Urinary bladder (tissue), 4 donors: ENCODE results near the gene SH2B2. TPM values are rescaled to one million over a fixed set of nuclear protein-coding genes. Genes with fewer than 3 reads are reported as not detected.

Source experiments
- DNase-seq: peaks from one replicate; pipeline ENCODE4 v3.0.0-alpha.2; 2015; ENCODE audit errors: extremely low spot score
- H3K27ac ChIP-seq: one replicate; pipeline ENCODE4 v1.5.1; 2013; ENCODE audit warnings: low read depth, mild to moderate bottlenecking, moderate library complexity
- H3K36me3 ChIP-seq: one replicate; pipeline ENCODE4 v1.6.1; 2013; ENCODE audit warnings: mild to moderate bottlenecking, moderate library complexity; ENCODE audit not compliant: insufficient read depth
- H3K4me1 ChIP-seq: one replicate; pipeline ENCODE4 v1.6.1; 2013; ENCODE audit warnings: mild to moderate bottlenecking, moderate library complexity; ENCODE audit not compliant: insufficient read depth
- H3K4me3 ChIP-seq: one replicate; pipeline ENCODE4 v1.5.1; 2013; ENCODE audit warnings: low read depth, low read length
- WGBS: extraction: QIAGEN DNeasy Blood & Tissue Kit; methylation state at CpG from one replicate; pipeline ENCODE4 v1.1.7; 2013; 5-methylcytosine and 5-hydroxymethylcytosine counted together
- polyA plus RNA-seq: library from polyadenylated mRNA; stranded (reverse); fragments of 200-250 nt; gene quantifications from one replicate; pipeline ENCODE4 v1.2.3, GENCODE V29; 2013
- total RNA-seq: library from RNA; depleted of rRNA; stranded (reverse); fragments of >200 nt; gene quantifications from one replicate; pipeline ENCODE4 v1.2.3, GENCODE V29; 2014
- donor health status: healthy with polysubstance abuse.
- donor health status: healthy.

The SH2B2 gene
- total and polyA plus RNA-seq, 2 donors = 1.8 to 5.3 TPM

DNA sequence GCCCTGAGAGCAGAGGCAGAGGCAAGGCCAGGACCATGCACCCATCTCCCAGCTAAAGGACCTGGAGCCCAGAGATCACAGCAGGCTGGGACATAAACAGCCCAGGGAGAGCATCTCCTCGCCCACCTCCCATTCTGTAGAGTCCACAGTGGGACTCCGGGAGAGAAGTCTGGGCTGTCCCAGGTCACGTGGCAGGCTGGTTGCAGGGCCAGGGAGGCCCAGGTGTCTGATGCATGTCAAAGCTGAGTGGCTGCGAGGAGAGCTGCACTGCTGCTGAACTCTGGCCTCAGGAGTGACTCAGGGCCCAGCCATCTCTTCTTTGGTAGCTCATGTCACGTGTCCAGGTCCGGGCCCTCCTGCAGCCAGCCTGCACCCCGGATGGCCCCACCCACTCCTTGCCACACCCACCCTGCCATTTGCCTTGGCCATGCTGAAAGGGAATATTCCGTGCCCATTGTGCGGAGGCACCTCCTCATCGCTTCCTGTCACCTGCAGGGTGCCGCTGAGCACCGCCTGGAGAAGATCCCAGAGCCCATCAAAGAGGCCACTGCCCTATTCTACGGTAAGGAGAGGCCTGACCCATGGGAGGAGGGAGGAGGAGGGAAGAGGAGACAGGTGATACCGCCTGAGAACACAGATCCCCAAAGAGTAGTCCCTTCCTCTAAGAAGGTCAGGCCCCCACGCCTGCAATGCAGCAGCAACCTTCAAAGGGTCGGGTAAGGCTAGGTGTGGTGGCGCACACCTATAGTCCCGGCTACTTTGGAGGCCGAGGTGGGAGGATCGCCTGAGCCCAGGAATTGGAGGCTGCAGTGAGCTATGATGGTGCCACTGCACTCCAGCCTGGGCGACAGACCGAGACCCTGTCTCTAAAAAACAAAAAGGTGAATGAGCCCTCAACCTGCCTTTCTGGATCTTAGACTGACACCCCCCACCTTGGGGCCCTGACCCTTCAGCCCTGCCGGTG, 12.6 kb upstream of the SH2B2 start:
- no peak overlapping the region for H3K27ac ChIP-seq
- DNase-seq = no peak
- no peak overlapping the region for H3K4me3 ChIP-seq
- no peaks in the 10 kb centered on the region for H3K36me3 ChIP-seq
- no peaks in the 10 kb centered on the region for H3K4me1 ChIP-seq
- WGBS = 81% methylated on average over 23 of the region's 23 CpGs

DNA sequence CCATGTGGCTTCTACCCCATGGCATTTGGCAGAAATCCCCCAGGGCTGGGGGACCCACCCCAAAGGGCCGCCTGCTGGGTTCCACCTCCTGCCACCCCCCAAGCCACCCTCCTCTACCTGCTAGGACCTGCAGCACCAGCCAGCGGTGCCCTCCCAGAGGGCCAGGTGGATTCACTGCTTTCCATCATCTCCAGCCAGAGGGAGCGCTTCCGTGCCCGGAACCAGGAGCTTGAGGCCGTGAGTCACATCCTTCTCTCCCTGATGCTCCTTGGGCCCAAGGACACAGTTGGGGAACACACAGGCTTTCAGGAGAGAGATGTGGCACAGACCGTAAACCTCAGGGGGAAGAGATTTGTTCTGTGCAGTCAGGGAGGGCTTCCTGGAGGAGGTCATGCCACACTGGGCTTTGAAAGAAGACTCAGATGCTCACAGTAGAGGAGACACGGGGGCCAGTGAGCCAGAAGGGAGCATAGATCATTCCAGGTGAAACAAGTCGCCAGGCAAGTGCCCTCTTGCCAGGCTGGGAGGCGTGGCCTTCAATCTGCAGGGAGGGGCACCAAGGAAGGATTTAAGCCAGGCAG, 11.5 kb upstream of the SH2B2 start:
- no peak overlapping the region for H3K27ac ChIP-seq
- no peak for DNase-seq
- no peaks in the 10 kb centered on the region for H3K36me3 ChIP-seq
- H3K4me1 ChIP-seq = no peaks in the 10 kb centered on the region
- H3K4me3 ChIP-seq = no peak overlapping the region
- WGBS = 90% methylated on average over 10 of the region's 10 CpGs

DNA sequence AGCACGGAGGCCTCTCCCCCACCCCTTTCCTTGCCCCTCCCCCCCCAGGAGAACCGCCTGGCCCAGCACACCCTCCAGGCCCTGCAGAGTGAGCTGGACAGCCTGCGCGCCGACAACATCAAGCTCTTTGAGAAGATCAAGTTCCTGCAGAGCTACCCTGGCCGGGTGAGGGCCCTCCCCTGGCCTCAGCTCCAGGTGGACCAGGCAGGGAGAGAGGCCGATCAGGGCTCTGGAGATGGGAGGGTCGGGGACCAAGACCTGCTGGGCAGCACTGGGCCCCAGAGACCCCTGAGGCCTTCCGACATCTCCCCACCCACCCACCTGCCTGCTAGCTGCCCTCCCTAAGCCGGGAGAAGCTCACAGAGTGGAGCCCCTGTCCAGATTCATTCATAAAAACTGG, 8.8 kb upstream of the SH2B2 start:
- Histone ChIP-seq H3K36me3 (no peaks in the 10 kb centered on the region), H3K27ac (no peak overlapping the region), H3K4me3 (no peak overlapping the region), H3K4me1 (no peaks in the 10 kb centered on the region)
- no peak for DNase-seq
- 81% methylated on average over 10 of the region's 10 CpGs for WGBS

DNA sequence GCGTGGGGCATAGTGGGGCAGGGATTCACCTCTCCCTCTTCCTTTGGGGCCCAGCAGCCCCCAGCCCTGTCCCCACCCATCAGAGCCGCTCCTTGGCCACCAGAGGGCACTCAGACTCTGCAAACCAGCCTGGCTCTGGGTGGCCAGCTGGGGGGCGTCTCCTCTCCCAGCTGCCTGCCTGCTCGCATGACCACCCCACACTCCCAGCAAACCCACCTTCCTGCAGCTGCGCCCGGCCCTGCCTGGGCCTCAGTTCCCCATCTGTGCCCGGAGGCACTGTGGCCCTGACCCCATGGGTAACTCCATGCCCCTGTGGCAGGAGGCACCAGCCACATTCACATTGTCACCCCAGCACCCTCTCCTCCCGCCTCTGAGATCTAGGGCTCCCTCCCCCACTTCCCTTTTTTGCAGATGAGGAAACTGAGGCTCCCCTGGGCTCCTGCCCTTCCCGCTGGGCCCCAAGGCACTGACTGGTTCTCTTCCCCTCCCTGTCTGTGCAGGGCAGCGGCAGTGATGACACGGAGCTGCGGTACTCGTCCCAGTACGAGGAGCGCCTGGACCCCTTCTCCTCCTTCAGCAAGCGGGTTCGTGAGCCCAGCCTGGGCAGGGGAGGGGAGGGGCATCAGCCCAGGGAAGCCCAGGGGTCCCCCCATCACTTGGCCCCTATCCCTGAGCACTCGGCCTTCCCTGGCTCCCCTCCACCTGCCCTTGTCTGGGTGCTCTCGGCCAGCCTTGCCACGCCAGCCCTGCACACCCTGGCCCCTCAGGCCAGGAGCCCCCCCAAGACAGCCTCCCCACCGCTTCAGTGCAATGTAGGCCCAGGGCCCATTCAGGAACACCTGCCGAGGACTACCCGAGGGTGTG, 6.9 kb upstream of the SH2B2 start:
- no peak for DNase-seq
- Histone ChIP-seq H3K4me1 (no peaks in the 10 kb centered on the region), H3K4me3 (no peak overlapping the region), H3K36me3 (no peaks in the 10 kb centered on the region), H3K27ac (no peak overlapping the region)
- WGBS = 54% methylated on average over 23 of the region's 23 CpGs

DNA sequence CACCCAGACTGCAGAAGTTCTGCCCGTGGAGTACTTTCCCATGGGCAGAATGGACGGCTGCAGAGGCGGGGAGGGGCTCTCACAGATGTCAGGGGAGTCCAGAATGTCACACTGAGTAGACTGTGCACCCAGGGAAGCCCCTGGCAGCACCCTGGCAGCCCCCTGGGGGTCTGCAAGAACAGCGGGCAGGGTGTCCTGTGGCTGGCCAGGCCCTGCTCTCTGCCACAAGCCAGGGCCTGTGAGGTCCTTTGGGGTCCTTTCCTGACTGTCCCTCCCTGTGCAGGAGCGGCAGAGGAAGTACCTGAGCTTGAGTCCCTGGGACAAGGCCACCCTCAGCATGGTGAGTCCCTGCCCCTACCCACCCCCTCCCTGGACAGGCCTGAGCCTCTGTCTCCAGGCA, 6.1 kb upstream of the SH2B2 start:
- DNase-seq = no peak
- WGBS = 87% methylated on average over 5 of the region's 5 CpGs
- Histone ChIP-seq H3K36me3 (no peaks in the 10 kb centered on the region), H3K4me1 (no peaks in the 10 kb centered on the region), H3K27ac (no peak overlapping the region), H3K4me3 (no peak overlapping the region)

DNA sequence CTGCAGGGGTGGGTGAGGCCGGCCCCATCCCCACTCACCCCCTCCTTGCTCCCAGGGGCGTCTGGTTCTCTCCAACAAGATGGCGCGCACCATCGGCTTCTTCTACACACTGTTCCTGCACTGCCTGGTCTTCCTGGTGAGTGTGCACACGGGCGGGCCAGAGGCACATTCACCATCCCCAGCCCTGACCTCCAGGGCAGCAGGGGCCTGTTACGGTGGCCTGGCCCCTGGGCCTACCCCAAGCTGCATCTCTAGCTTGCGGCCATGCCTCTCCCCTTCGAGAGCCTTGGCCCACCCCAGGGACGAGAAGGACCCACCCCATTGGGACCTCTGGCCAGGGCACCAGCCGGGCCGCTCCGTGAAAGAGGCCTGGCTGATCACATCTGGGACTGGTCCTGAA, 4.9 kb upstream of the SH2B2 start:
- WGBS = 88% methylated on average over 14 of the region's 14 CpGs
- Histone ChIP-seq H3K27ac (no peak overlapping the region), H3K36me3 (no peaks in the 10 kb centered on the region), H3K4me3 (no peak overlapping the region), H3K4me1 (no peaks in the 10 kb centered on the region)
- no peak for DNase-seq

DNA sequence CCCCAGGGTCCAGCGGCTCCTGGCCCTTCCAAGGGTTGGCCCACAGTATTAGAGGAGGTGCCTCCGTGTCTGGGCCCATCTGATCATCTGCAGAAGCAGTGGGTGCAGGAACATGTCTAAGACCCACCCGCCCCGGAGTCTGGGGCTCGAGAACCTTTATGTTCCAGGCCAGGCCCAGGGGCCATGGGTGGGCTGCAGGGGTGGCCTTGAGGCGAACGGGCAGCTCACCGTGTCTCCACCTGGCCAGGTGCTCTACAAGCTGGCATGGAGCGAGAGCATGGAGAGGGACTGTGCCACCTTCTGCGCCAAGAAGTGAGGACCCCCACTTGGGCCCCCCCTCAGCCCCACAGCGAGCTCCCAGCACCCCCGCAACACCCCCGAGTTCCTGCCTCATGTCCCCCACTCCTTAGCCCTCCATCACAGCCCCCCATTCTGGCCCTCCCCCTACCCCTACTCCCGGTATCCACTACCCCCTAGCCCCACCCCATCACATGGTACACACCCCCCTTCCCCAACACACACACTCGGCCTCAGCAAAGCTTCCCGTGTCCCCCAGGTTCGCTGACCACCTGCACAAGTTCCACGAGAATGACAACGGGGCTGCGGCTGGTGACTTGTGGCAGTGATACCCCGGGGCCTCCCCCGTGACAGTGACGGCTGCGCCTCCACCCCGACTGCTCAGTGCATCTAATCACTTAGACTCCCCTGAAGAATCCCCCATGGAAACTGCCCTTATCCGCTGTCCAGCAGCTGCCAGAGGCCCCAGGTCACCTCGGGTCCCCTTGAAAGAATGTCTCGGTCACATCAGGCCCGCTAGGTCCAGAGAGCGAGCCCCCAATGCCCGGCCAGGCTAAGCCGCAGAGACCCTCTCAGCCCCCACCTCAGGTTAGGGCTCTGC, 4.0 kb upstream of the SH2B2 start:
- no peak for DNase-seq

DNA sequence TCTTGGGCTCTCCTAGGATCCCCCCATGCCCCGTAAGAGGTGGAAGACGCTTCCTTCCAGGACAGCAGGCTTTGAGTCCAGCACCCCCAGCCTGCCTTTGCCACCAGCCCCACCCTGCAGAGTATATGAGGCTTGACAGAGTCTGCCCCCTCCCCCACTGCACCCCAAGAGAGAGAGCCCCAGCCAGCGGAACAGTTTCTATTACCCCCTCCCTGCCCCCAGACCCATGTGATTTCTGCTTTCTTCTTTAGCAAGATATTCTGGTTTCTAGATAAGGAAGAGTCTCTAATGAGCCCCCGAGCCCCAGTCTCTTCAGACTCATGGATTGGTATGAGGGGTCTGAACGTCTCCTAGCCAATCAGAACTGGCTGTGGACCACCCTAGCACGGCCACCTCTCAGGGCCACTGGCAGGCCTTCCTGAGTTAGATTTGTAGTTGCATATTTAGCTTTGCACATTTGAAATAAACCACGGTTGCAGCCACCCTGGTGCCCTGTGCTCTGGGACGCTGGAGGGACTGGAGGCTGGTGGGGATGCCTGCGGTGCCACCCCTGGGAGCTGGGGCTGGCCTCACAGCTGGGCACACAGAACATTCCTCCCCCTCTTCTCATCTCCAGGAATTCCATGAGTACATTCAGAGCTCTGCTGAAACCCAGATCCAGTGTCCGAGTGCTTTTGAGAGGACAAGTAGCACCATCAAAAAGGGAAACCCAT, 3.0 kb upstream of the SH2B2 start:
- Histone ChIP-seq H3K4me3 (no peak overlapping the region), H3K36me3 (no peaks in the 10 kb centered on the region), H3K27ac (no peak overlapping the region), H3K4me1 (peaks cover 1% of the 10 kb centered on the region)
- DNase-seq = no peak
- WGBS = 76% methylated on average over 10 of the region's 10 CpGs

More for the DNA sequence above, 4.0 kb upstream of the SH2B2 start:
- no peak overlapping the region for H3K27ac ChIP-seq
- H3K36me3 ChIP-seq = no peaks in the 10 kb centered on the region
- no peak overlapping the region for H3K4me3 ChIP-seq
- 88% methylated on average over 32 of the region's 32 CpGs for WGBS
- no peaks in the 10 kb centered on the region for H3K4me1 ChIP-seq

DNA sequence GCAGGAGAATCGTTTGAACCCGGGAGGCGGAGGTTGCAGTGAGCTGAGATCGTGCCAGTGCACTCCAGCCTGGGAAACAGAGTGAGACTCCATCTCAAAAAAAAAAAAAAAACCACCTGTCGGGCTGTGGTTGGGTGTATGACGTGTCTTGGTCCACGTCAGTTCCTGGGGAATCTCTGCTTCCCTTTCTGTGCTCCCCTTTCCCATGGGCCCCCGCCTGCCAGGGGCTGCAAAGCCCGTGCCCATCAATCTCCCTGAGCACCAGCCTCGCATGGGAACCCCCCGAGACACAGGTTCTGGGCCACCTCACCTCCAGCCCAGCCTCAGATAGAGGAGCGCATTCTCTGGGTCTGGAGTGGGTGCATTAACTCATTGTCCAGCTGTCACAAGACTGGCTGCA, 2.3 kb upstream of the SH2B2 start:
- 80% methylated on average over 12 of the region's 12 CpGs for WGBS
- H3K36me3 ChIP-seq = no peaks in the 10 kb centered on the region
- no peak for DNase-seq
- H3K4me1 ChIP-seq = peaks cover 1% of the 10 kb centered on the region
- H3K4me3 ChIP-seq = no peak overlapping the region
- H3K27ac ChIP-seq = no peak overlapping the region

DNA sequence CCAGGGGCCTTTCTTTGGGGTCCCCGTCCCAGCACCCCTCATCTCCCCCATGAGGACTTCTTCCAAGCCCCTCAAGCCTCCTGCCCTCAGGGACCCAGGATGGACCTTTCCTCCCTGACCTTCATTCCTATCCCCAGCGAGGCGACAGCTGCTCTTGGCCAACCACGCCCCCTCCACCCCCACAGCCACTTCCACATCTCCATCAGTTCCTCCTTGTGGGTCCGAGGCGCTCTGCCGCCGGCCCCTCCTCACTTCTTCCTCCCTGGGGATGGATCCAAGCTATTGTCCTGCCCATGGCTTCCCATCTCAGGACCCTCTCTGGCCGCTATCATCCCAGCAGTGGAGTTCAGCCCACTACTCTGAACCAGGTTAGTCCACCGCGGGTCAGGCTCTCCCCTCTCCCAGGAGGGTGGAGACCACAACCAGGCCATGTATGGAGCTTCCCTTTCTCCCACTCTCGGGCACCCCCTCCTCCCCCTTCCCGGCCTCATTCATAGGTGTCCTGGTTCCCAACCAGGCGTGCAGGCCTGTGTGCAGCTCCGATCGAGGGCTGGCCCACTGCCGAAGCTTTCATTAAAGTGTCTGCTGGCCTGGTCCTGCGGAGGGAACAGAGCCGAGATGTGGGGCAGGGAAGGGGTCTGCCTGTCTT, 1.7 kb upstream of the SH2B2 start:
- no peak overlapping the region for H3K27ac ChIP-seq
- no peak overlapping the region for H3K4me3 ChIP-seq
- 46% methylated on average over 19 of the region's 19 CpGs for WGBS
- peaks cover 1% of the 10 kb centered on the region for H3K4me1 ChIP-seq
- H3K36me3 ChIP-seq = no peaks in the 10 kb centered on the region
- DNase-seq = no peak

DNA sequence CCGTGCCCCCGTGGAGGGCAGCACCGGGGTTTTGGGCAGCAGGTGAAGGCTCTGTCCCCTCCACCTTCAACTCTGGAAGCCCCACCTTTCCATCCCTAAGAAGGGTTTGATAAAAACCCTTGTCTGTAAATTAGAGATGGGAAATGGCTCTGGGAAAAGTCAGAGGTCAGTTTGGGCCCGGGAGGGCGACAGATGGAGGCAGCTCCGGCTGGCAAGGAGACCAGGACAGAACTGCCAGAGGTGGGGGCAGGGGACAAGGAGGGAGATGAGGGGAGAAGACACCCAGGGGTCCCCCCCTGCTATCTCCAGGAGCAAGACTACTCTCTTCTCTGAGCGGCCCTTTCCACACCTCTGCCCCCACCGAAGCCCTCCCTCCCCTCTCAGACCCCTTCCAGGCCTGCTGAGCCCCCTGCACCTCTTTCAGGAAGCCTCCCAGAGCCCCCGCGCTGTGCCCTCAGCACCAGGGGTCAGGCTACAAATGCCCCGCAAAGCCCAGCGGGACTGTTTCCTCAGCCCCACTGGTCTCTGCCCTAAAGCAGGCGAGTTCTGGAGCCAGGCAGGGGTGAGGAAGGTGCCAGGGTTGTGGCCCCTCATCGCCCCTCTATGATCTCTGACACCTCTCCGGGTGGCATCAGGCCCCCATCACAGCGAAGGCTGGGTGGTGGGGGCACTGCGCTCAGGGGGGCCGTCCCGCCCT, 980 bp upstream of the SH2B2 start:
- 28% methylated on average over 19 of the region's 19 CpGs for WGBS
- peak overlapping the region; percentile 72 for H3K4me3 ChIP-seq
- no peak overlapping the region for H3K27ac ChIP-seq
- no peak for DNase-seq
- peaks cover 1% of the 10 kb centered on the region for H3K4me1 ChIP-seq
- no peaks in the 10 kb centered on the region for H3K36me3 ChIP-seq
